ENCODE results near the gene ALDH2. TPM values are rescaled to one million over a fixed set of nuclear protein-coding genes. Genes with fewer than 3 reads are reported as not detected.

Gene ALDH2
- polyA plus RNA-seq, 4 donors: 125 to 237 (median 185) TPM

DNA sequence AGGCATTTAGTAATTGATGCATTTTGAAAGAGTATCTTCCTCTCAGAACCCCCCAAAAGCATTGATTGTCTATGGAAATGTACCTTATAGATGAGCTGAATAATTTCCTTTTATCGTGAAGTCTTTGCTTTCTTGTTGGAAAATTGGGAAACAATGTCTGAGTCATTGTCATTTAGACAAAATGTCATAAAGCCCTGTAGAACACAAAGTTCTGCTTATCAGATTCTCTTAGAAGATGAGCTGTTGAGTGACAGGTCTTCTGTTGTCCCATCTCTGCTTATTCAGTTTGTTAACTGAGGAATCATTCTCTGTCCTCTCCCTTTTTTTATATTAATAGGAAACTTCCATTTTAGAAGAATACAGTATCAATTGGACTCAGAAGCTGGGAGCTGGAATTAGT is 98.2 kb downstream of the ALDH2 start:
- FAIRE-seq (no peak), DNase-seq (no peak)
- Histone ChIP-seq H3K4me3 (ENCODE audit: low read depth in 1 of 3, low read length in 3 of 3) (no peak overlapping the region), H3K36me3 (ENCODE audit: control insufficient read depth in 3 of 3, insufficient read depth in 2 of 3, low read depth in 1 of 3, low read length in 3 of 3) (peaks cover 5 to 31% (median 9%) of the 10 kb centered on the region in 3 donors), H3K27me3 (ENCODE audit: control insufficient read depth in 3 of 3, insufficient read depth in 3 of 3, low read length in 3 of 3) (no peaks in the 10 kb centered on the region), H3K9me3 (ENCODE audit: control insufficient read depth in 2 of 2, insufficient read depth in 1 of 2, low read depth in 1 of 2, low read length in 1 of 2) (no peaks in the 10 kb centered on the region), H3K4me1 (ENCODE audit: control insufficient read depth in 3 of 3, insufficient read depth in 2 of 3, low read depth in 1 of 3, low read length in 2 of 3) (peaks cover 0 to 7% (median 0%) of the 10 kb centered on the region in 3 donors), H3K27ac (ENCODE audit: low read depth in 1 of 3, low read length in 2 of 3) (no peak overlapping the region)
- 91 to 94% (median 93%) methylated on average over 1 of the region's 1 CpG for WGBS, 3 donors

Other genes starting within 250 kb of the ALDH2 start
- 10 to 100 TPM in 3 of 4 donors, 1 to 10 TPM in 1; 8.6 to 41.9 (median 14.7) TPM for gene ATXN2, start 167.6 kb upstream of the ALDH2 start, polyA plus RNA-seq
- gene BRAP, start 81.0 kb upstream of the ALDH2 start, polyA plus RNA-seq: 10 to 100 TPM in 1 of 4 donors, 1 to 10 TPM in 3; 7.8 to 16.1 (median 8.7) TPM
- 10 to 100 TPM; 20.2 to 42.5 (median 33.0) TPM for gene ACAD10, start 80.9 kb upstream of the ALDH2 start, polyA plus RNA-seq
- 10 to 100 TPM; 28.4 to 64.8 (median 41.9) TPM for gene MAPKAPK5, start 75.3 kb downstream of the ALDH2 start, polyA plus RNA-seq
- gene TMEM116, start 246.2 kb downstream of the ALDH2 start, polyA plus RNA-seq: 10 to 100 TPM in 2 of 4 donors, 1 to 10 TPM in 2; 6.7 to 19.3 (median 11.1) TPM
- 100 to 1,000 TPM in 3 of 4 donors, 10 to 100 TPM in 1; 64.9 to 213 (median 144) TPM for gene ERP29, start 246.5 kb downstream of the ALDH2 start, polyA plus RNA-seq